HEK293 (cell line): Measurements from ENCODE around the gene FAM3C.

Source experiments
- GLIS2 ChIP-seq: fragments of 450-650 bp; formaldehyde crosslinking; IDR thresholded peaks from 2 replicates; pipeline ENCODE4 v1.5.1; 2016; ENCODE audit warnings: missing biosample characterization, missing genetic modification characterization
- HOXD13 ChIP-seq: sonication (generic); formaldehyde crosslinking; IDR thresholded peaks from 2 replicates; pipeline ENCODE4 v1.8.0; 2022; ENCODE audit warnings: missing genetic modification reagents, borderline replicate concordance
- IKZF3 ChIP-seq: fragments of 450-650 bp; IDR thresholded peaks from 2 replicates; pipeline ENCODE4 v1.5.0; 2018; ENCODE audit warnings: missing biosample characterization, mild to moderate bottlenecking, missing genetic modification characterization, moderate library complexity
- RBAK ChIP-seq: fragments of 450-650 bp; formaldehyde crosslinking; IDR thresholded peaks from 2 replicates; pipeline ENCODE4 v1.5.1; 2016; ENCODE audit warnings: missing biosample characterization, missing genetic modification characterization
- SP3 ChIP-seq: fragments of 450-650 bp; formaldehyde crosslinking; IDR thresholded peaks from 2 replicates; pipeline ENCODE4 v1.5.1; 2016; ENCODE audit warnings: missing biosample characterization, missing genetic modification characterization
- SP7 ChIP-seq: fragments of 450-650 bp; formaldehyde crosslinking; IDR thresholded peaks from 2 replicates; pipeline ENCODE4 v1.5.1; 2016; ENCODE audit warnings: missing biosample characterization, missing genetic modification characterization
- TCF7L2 ChIP-seq: IDR thresholded peaks from 2 replicates; pipeline ENCODE4 v1.6.1; 2011; ENCODE audit warnings: low read depth, mild to moderate bottlenecking, inconsistent platforms, low read length, moderate library complexity, borderline replicate concordance
- YY1 ChIP-seq: fragments of 450-650 bp; formaldehyde crosslinking; IDR thresholded peaks from 2 replicates; pipeline ENCODE4 v1.5.1; 2018; ENCODE audit warnings: missing biosample characterization, missing genetic modification characterization
- ZBTB17 ChIP-seq: fragments of 450-650 bp; formaldehyde crosslinking; IDR thresholded peaks from 2 replicates; pipeline ENCODE4 v1.5.1; 2016; ENCODE audit warnings: missing biosample characterization, missing genetic modification characterization
- ZNF184 ChIP-seq: fragments of 450-650 bp; IDR thresholded peaks from 2 replicates; pipeline ENCODE4 v1.5.1; 2018; ENCODE audit warnings: missing biosample characterization, mild to moderate bottlenecking, missing genetic modification characterization
- ZNF24 ChIP-seq: fragments of 450-650 bp; formaldehyde crosslinking; IDR thresholded peaks from 2 replicates; pipeline ENCODE4 v1.5.1; 2016; ENCODE audit warnings: missing biosample characterization, missing genetic modification characterization
- ZNF248 ChIP-seq: fragments of 450-650 bp; formaldehyde crosslinking; IDR thresholded peaks from 2 replicates; pipeline ENCODE4 v1.5.1; 2017; ENCODE audit warnings: missing biosample characterization, missing genetic modification characterization
- ZNF335 ChIP-seq: fragments of 450-650 bp; formaldehyde crosslinking; conservative IDR thresholded peaks from 2 replicates; pipeline ENCODE4 v1.5.1; 2016; ENCODE audit warnings: missing biosample characterization, missing genetic modification characterization
- ZNF366 ChIP-seq: fragments of 450-650 bp; formaldehyde crosslinking; conservative IDR thresholded peaks from 2 replicates; pipeline ENCODE4 v1.5.1; 2016; ENCODE audit warnings: missing biosample characterization, missing genetic modification characterization
- ZNF423 ChIP-seq: fragments of 450-650 bp; formaldehyde crosslinking; IDR thresholded peaks from 2 replicates; pipeline ENCODE4 v1.5.1; 2016; ENCODE audit warnings: missing biosample characterization, missing genetic modification characterization
- ZNF426 ChIP-seq: fragments of 450-650 bp; formaldehyde crosslinking; IDR thresholded peaks from 2 replicates; pipeline ENCODE4 v1.5.1; 2017; ENCODE audit warnings: missing biosample characterization, missing genetic modification characterization, mild to moderate bottlenecking, inconsistent platforms, moderate library complexity
- ZNF561 ChIP-seq: fragments of 450-650 bp; IDR thresholded peaks from 2 replicates; pipeline ENCODE4 v1.5.1; 2018; ENCODE audit warnings: missing biosample characterization, missing genetic modification characterization, borderline replicate concordance
- ZNF580 ChIP-seq: fragments of 450-650 bp; formaldehyde crosslinking; IDR thresholded peaks from 2 replicates; pipeline ENCODE4 v1.5.1; 2016; ENCODE audit warnings: missing biosample characterization, missing genetic modification characterization
- ZNF600 ChIP-seq: fragments of 450-650 bp; formaldehyde crosslinking; IDR thresholded peaks from 2 replicates; pipeline ENCODE4 v1.5.1; 2016; ENCODE audit warnings: missing biosample characterization, missing genetic modification characterization
- ZSCAN23 ChIP-seq: fragments of 450-650 bp; formaldehyde crosslinking; IDR thresholded peaks from 2 replicates; pipeline ENCODE4 v1.5.1; 2016; ENCODE audit warnings: missing biosample characterization, missing genetic modification characterization
- ZXDB ChIP-seq: fragments of 450-650 bp; formaldehyde crosslinking; IDR thresholded peaks from 2 replicates; pipeline ENCODE4 v1.5.1; 2016; ENCODE audit warnings: missing biosample characterization, missing genetic modification characterization
- TF ChIP-seq, protein P1 (sequence below): fragments of 450-650 bp; formaldehyde crosslinking; IDR thresholded peaks from 2 replicates; pipeline ENCODE4 v1.5.1; 2016; ENCODE audit warnings: missing biosample characterization, missing genetic modification characterization
- TF ChIP-seq, protein P2 (sequence below): fragments of 450-650 bp; formaldehyde crosslinking; IDR thresholded peaks from 2 replicates; pipeline ENCODE4 v1.5.1; 2016; ENCODE audit warnings: missing biosample characterization, missing genetic modification characterization
- TF ChIP-seq, protein P3 (sequence below): fragments of 450-650 bp; formaldehyde crosslinking; IDR thresholded peaks from 2 replicates; pipeline ENCODE4 v1.5.1; 2016; ENCODE audit warnings: missing biosample characterization, missing genetic modification characterization
- TF ChIP-seq, protein P4 (sequence below): fragments of 450-650 bp; formaldehyde crosslinking; IDR thresholded peaks from 2 replicates; pipeline ENCODE4 v1.5.1; 2016; ENCODE audit warnings: missing biosample characterization, missing genetic modification characterization

The FAM3C gene

DNA sequence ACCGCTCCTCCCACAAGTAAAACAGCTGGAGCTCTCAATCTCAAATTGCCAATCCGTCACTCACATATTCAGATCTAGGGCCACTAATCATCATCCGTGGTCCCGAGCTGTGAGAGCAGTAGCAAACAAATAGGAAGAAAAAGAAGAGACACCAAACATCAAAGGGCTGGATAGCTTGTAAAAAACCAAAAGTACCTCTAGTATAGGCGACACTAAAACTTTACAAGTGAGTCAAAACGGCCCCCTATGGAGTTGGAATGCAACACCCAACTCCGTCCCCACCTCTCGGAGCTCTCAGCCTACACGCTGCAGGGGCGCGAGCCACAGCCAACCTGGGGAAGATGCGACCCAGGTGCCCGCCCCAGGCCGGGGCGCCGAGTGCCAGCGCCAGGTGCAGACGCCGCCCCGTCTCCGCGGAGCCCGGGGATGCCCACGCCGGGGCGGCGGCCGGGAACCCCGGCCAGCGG, 581 bp downstream of the FAM3C start (continued):
- TF ChIP-seq ZNF426 (tag by site-specific recombination) (no peak), RBAK (tag by site-specific recombination) (no peak), SP3 (no peak), ZBTB17 (tag by site-specific recombination) (peak; percentile 76), ZNF600 (peak; percentile 39; the same call in 1 of the 2 replicates), ZNF24 (no peak), ZNF184 (tag by site-specific recombination) (no peak), ZNF561 (tag by site-specific recombination) (peak; percentile 34; the same call in 1 of the 2 replicates), ZNF580 (peak; percentile 63; the same call in 1 of the 2 replicates), TCF7L2 (peak; percentile 88; the same call in 1 of the 2 replicates), ZXDB (peak; percentile 43), IKZF3 (tag by site-specific recombination) (0 out of 2 replicates have a peak, but pooled peaks have one; percentile 9), GLIS2 (tag by site-specific recombination) (no peak), HOXD13 (CRISPR knock-in tag) (peak; percentile 57; the same call in 1 of the 2 replicates), ZNF335 (tag by site-specific recombination) (peak; percentile 68; the same call in 1 of the 2 replicates), ZNF248 (tag by site-specific recombination) (no peak), ZNF366 (tag by site-specific recombination) (peak; percentile 57), ZNF423 (tag by site-specific recombination) (peak; percentile 82), SP7 (peak; percentile 72; the same call in 1 of the 2 replicates), ZSCAN23 (no peak), YY1 (tag by site-specific recombination) (no peak)
- TF ChIP-seq, protein P1, sequence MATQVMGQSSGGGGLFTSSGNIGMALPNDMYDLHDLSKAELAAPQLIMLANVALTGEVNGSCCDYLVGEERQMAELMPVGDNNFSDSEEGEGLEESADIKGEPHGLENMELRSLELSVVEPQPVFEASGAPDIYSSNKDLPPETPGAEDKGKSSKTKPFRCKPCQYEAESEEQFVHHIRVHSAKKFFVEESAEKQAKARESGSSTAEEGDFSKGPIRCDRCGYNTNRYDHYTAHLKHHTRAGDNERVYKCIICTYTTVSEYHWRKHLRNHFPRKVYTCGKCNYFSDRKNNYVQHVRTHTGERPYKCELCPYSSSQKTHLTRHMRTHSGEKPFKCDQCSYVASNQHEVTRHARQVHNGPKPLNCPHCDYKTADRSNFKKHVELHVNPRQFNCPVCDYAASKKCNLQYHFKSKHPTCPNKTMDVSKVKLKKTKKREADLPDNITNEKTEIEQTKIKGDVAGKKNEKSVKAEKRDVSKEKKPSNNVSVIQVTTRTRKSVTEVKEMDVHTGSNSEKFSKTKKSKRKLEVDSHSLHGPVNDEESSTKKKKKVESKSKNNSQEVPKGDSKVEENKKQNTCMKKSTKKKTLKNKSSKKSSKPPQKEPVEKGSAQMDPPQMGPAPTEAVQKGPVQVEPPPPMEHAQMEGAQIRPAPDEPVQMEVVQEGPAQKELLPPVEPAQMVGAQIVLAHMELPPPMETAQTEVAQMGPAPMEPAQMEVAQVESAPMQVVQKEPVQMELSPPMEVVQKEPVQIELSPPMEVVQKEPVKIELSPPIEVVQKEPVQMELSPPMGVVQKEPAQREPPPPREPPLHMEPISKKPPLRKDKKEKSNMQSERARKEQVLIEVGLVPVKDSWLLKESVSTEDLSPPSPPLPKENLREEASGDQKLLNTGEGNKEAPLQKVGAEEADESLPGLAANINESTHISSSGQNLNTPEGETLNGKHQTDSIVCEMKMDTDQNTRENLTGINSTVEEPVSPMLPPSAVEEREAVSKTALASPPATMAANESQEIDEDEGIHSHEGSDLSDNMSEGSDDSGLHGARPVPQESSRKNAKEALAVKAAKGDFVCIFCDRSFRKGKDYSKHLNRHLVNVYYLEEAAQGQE, result peak; percentile 47; the same call in 1 of the 2 replicates
- TF ChIP-seq, protein P2, sequence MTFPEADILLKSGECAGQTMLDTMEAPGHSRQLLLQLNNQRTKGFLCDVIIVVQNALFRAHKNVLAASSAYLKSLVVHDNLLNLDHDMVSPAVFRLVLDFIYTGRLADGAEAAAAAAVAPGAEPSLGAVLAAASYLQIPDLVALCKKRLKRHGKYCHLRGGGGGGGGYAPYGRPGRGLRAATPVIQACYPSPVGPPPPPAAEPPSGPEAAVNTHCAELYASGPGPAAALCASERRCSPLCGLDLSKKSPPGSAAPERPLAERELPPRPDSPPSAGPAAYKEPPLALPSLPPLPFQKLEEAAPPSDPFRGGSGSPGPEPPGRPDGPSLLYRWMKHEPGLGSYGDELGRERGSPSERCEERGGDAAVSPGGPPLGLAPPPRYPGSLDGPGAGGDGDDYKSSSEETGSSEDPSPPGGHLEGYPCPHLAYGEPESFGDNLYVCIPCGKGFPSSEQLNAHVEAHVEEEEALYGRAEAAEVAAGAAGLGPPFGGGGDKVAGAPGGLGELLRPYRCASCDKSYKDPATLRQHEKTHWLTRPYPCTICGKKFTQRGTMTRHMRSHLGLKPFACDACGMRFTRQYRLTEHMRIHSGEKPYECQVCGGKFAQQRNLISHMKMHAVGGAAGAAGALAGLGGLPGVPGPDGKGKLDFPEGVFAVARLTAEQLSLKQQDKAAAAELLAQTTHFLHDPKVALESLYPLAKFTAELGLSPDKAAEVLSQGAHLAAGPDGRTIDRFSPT, result peak; percentile 42; the same call in 1 of the 2 replicates
- TF ChIP-seq, protein P3, sequence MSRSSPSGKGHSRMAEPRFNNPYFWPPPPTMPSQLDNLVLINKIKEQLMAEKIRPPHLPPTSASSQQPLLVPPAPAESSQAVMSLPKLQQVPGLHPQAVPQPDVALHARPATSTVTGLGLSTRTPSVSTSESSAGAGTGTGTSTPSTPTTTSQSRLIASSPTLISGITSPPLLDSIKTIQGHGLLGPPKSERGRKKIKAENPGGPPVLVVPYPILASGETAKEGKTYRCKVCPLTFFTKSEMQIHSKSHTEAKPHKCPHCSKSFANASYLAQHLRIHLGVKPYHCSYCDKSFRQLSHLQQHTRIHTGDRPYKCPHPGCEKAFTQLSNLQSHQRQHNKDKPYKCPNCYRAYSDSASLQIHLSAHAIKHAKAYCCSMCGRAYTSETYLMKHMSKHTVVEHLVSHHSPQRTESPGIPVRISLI (tag by site-specific recombination), result peak; percentile 70; the same call in 1 of the 2 replicates
- TF ChIP-seq, protein P4, sequence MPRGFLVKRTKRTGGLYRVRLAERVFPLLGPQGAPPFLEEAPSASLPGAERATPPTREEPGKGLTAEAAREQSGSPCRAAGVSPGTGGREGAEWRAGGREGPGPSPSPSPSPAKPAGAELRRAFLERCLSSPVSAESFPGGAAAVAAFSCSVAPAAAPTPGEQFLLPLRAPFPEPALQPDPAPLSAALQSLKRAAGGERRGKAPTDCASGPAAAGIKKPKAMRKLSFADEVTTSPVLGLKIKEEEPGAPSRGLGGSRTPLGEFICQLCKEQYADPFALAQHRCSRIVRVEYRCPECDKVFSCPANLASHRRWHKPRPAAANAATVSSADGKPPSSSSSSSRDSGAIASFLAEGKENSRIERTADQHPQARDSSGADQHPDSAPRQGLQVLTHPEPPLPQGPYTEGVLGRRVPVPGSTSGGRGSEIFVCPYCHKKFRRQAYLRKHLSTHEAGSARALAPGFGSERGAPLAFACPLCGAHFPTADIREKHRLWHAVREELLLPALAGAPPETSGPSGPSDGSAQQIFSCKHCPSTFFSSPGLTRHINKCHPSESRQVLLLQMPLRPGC (tag by site-specific recombination), result peak; percentile 33; the same call in 1 of the 2 replicates
